ENCODE data around the gene PRKACB.

- TF ChIP-seq, protein P1, sequence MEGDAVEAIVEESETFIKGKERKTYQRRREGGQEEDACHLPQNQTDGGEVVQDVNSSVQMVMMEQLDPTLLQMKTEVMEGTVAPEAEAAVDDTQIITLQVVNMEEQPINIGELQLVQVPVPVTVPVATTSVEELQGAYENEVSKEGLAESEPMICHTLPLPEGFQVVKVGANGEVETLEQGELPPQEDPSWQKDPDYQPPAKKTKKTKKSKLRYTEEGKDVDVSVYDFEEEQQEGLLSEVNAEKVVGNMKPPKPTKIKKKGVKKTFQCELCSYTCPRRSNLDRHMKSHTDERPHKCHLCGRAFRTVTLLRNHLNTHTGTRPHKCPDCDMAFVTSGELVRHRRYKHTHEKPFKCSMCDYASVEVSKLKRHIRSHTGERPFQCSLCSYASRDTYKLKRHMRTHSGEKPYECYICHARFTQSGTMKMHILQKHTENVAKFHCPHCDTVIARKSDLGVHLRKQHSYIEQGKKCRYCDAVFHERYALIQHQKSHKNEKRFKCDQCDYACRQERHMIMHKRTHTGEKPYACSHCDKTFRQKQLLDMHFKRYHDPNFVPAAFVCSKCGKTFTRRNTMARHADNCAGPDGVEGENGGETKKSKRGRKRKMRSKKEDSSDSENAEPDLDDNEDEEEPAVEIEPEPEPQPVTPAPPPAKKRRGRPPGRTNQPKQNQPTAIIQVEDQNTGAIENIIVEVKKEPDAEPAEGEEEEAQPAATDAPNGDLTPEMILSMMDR (IDR thresholded peaks at IDR 0.05; ENCODE audit: borderline replicate concordance, extremely low read depth, low read length, poor library complexity, severe bottlenecking) = no peak
- TF ChIP-seq EZH2 (IDR thresholded peaks at IDR 0.05; ENCODE audit: borderline replicate concordance, low read depth, low read length, severe bottlenecking) = no peak
These were observed 21.5 kb downstream of the PRKACB start for GRCh38 chr1:84165601-84166000.

Data from DND-41 (cell line).